HT-29 (cell line): ENCODE results near the gene PHF2. TPM values are rescaled to one million over a fixed set of nuclear protein-coding genes. Genes with fewer than 3 reads are reported as not detected.
"Not testable (repeated sequence)": the region's sequence is repeated elsewhere in the genome, so short reads cannot be mapped to it uniquely, and the experiment has no call there.

Experiments
- DNase-seq: peaks from one replicate; pipeline ENCODE4 v3.0.0-alpha.2; 2015; ENCODE audit warnings: low spot score
- total RNA-seq: library from RNA; depleted of rRNA; stranded (reverse); fragments of >200 nt; shearing (Covaris generic); gene quantifications from 2 replicates; pipeline ENCODE4 v1.2.3, GENCODE V29; 2014

PHF2 gene
- total RNA-seq, 1 experiment from 2014 or later: 14.2 TPM

- DNase-seq: no peak
These were observed 87.6 kb downstream of the PHF2 start for GRCh38 chr9:93663877-93664548.

GRCh38 chr9:93664549-93665120 lies 88.3 kb downstream of the PHF2 start:
- DNase-seq: no peak

GRCh38 chr9:93665128-93665636 lies 88.8 kb downstream of the PHF2 start:
- DNase-seq: no peak

- DNase-seq: no peak
These were observed 89.5 kb downstream of the PHF2 start for GRCh38 chr9:93665637-93666438.

- DNase-seq: not testable (repeated sequence)
These were observed 90.0 kb downstream of the PHF2 start for GRCh38 chr9:93666439-93666784.

- DNase-seq: no peak
These were observed 90.6 kb downstream of the PHF2 start for GRCh38 chr9:93667006-93667405.

- DNase-seq: no peak
These were observed 91.2 kb downstream of the PHF2 start for GRCh38 chr9:93667627-93668026.

GRCh38 chr9:93668261-93668871 lies 92.0 kb downstream of the PHF2 start:
- DNase-seq: no peak

- DNase-seq: no peak
These were observed 93.0 kb downstream of the PHF2 start for GRCh38 chr9:93669116-93669957.

GRCh38 chr9:93669958-93670207 lies 93.5 kb downstream of the PHF2 start:
- DNase-seq: no peak

GRCh38 chr9:93670208-93671019 lies 94.0 kb downstream of the PHF2 start:
- DNase-seq: no peak

GRCh38 chr9:93671020-93671338 lies 94.6 kb downstream of the PHF2 start:
- no peak for DNase-seq

- not testable (repeated sequence) for DNase-seq
These were observed 96.1 kb downstream of the PHF2 start for GRCh38 chr9:93672330-93673020.

- no peak for DNase-seq
These were observed 96.8 kb downstream of the PHF2 start for GRCh38 chr9:93673021-93673838.

GRCh38 chr9:93673839-93674334 lies 97.5 kb downstream of the PHF2 start:
- DNase-seq: no peak

GRCh38 chr9:93674580-93675335 lies 98.4 kb downstream of the PHF2 start:
- DNase-seq: no peak

GRCh38 chr9:93675336-93676150 lies 99.2 kb downstream of the PHF2 start:
- DNase-seq: no peak
